CD4-positive, alpha-beta T cell (primary cell): ENCODE results near the gene MTCL1. TPM values are rescaled to one million over a fixed set of nuclear protein-coding genes. Genes with fewer than 3 reads are reported as not detected.

Experiments used
- ATAC-seq: fragments of 200-7000 bp; cut with Tn5 transposase; one replicate; pipeline ENCODE4 v1.10.0; 2022; ENCODE audit warnings: mild to moderate bottlenecking; ENCODE audit not compliant: poor library complexity
- CTCF ChIA-PET: fragments of 350-600 bp; sonication (Branson Sonifier 250); formaldehyde crosslinking; loops from one replicate; lab custom pipeline; 2021; ENCODE audit warnings: antibody characterized with exemption, inconsistent platforms; lab: Charles Lee
- POLR2A ChIA-PET: fragments of 350-600 bp; sonication (Branson Sonifier 250); formaldehyde crosslinking; loops from one replicate; lab custom pipeline; 2021; ENCODE audit warnings: antibody characterized with exemption, inconsistent platforms; lab: Charles Lee
- DNase-seq, 14 experiments: peaks; one replicate each; pipeline ENCODE4 v3.0.0-alpha.2; 2013 to 2020; ENCODE audit warnings: mixed read lengths in 2 of 14
- H3K27ac ChIP-seq, 2 donors: one replicate each; pipeline versions ENCODE4 v1.5.1 to v1.7.0; 2013; ENCODE audit warnings: low read length in 2 of 2, low read depth in 1 of 2, mild to moderate bottlenecking in 1 of 2
- H3K27me3 ChIP-seq, 2 experiments: 1 replicate in 1 of 2; 2 replicates in 1 of 2; pipeline versions ENCODE4 v1.6.1 to v1.7.0; 2013; ENCODE audit warnings: low read length in 2 of 2, control low read depth in 1 of 2, mild to moderate bottlenecking in 1 of 2, moderate library complexity in 1 of 2; ENCODE audit not compliant: insufficient read depth in 2 of 2, control insufficient read depth in 1 of 2
- H3K36me3 ChIP-seq: one replicate; pipeline ENCODE4 v1.6.1; 2013; ENCODE audit warnings: low read length, control low read depth; ENCODE audit not compliant: insufficient read depth
- H3K4me1 ChIP-seq: one replicate; pipeline ENCODE4 v1.6.1; 2013; ENCODE audit warnings: low read length, control low read depth; ENCODE audit not compliant: insufficient read depth
- H3K4me3 ChIP-seq: one replicate; pipeline ENCODE4 v1.5.1; 2013; ENCODE audit warnings: mild to moderate bottlenecking, low read length, moderate library complexity
- H3K9me3 ChIP-seq, 2 experiments: 1 replicate in 1 of 2; 2 replicates in 1 of 2; pipeline versions ENCODE4 v1.6.1 to v1.7.0; 2013; ENCODE audit warnings: low read length in 2 of 2, mild to moderate bottlenecking in 2 of 2, control low read depth in 1 of 2, moderate library complexity in 1 of 2; ENCODE audit not compliant: control insufficient read depth in 1 of 2, insufficient read depth in 1 of 2
- H3K27ac Mint-ChIP-seq: one replicate; pipeline ENCODE4 v1.8.0; 2020; ENCODE audit warnings: mixed read lengths
- H3K27me3 Mint-ChIP-seq: one replicate; pipeline ENCODE4 v1.8.0; 2021; ENCODE audit warnings: mixed read lengths
- H3K36me3 Mint-ChIP-seq: one replicate; pipeline ENCODE4 v1.8.0; 2021; ENCODE audit warnings: low read depth, mixed read lengths
- H3K4me1 Mint-ChIP-seq: one replicate; pipeline ENCODE4 v1.8.0; 2021; ENCODE audit warnings: low read depth, mixed read lengths
- H3K4me3 Mint-ChIP-seq: one replicate; pipeline ENCODE4 v1.8.0; 2020; ENCODE audit warnings: mild to moderate bottlenecking, mixed read lengths
- H3K9me3 Mint-ChIP-seq: one replicate; pipeline ENCODE4 v1.8.0; 2020; ENCODE audit warnings: mixed read lengths
- intact Hi-C, 2 experiments: fragments of 100-400 bp; cut with DNase I in 1 of 2; cut with micrococcal nuclease in 1 of 2; formaldehyde crosslinking; loops; one replicate each; pipeline versions ENCODE4 v1.15.1 to v1.9.0; 2023 to 2025; cut with DNase I, micrococcal nuclease
- total RNA-seq, 174 experiments: library from RNA in 2 of 174; stranded (reverse) in 2 of 174; gene quantifications; one replicate each; pipeline ENCODE4 v1.2.3 and lab custom pipeline; 2021 to 2026
- TF ChIP-seq, protein P1 (sequence below): fragments of 200-600 bp; IDR thresholded peaks from one replicate; pipeline ENCODE4 v1.8.0; 2022; ENCODE audit warnings: antibody characterized with exemption, mild to moderate bottlenecking

The MTCL1 gene
- total RNA-seq, 2 experiments from 2014 or later: 0.11 to 0.55 TPM

- no peak overlapping the region for H3K4me3 Mint-ChIP-seq
- H3K27me3 Mint-ChIP-seq: peaks cover 11% of the 10 kb centered on the region
- TF ChIP-seq, protein P1, sequence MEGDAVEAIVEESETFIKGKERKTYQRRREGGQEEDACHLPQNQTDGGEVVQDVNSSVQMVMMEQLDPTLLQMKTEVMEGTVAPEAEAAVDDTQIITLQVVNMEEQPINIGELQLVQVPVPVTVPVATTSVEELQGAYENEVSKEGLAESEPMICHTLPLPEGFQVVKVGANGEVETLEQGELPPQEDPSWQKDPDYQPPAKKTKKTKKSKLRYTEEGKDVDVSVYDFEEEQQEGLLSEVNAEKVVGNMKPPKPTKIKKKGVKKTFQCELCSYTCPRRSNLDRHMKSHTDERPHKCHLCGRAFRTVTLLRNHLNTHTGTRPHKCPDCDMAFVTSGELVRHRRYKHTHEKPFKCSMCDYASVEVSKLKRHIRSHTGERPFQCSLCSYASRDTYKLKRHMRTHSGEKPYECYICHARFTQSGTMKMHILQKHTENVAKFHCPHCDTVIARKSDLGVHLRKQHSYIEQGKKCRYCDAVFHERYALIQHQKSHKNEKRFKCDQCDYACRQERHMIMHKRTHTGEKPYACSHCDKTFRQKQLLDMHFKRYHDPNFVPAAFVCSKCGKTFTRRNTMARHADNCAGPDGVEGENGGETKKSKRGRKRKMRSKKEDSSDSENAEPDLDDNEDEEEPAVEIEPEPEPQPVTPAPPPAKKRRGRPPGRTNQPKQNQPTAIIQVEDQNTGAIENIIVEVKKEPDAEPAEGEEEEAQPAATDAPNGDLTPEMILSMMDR: no peak
- Histone ChIP-seq H3K4me1 (no peaks in the 10 kb centered on the region), H3K27ac (no peak overlapping the region), H3K4me3 (no peak overlapping the region), H3K27me3 (no peaks in the 10 kb centered on the region), H3K9me3 (peaks cover 0 to 8% of the 10 kb centered on the region in 2 experiments), H3K36me3 (no peaks in the 10 kb centered on the region)
- no peaks in the 10 kb centered on the region for H3K4me1 Mint-ChIP-seq
- DNase-seq (no peak), ATAC-seq (no peak)
- no peaks in the 10 kb centered on the region for H3K36me3 Mint-ChIP-seq
- intact Hi-C loops: no loop called here
- ChIA-PET POLR2A (no interaction called here), CTCF (no interaction called here)
- no peak overlapping the region for H3K27ac Mint-ChIP-seq
- no peaks in the 10 kb centered on the region for H3K9me3 Mint-ChIP-seq
Observed at GRCh38 chr18:8854550-8854949, 149.2 kb downstream of the MTCL1 start.

- no peaks in the 10 kb centered on the region for H3K27me3 ChIP-seq
- H3K9me3 ChIP-seq: peaks cover 0 to 8% of the 10 kb centered on the region in 2 experiments
- H3K36me3 ChIP-seq: no peaks in the 10 kb centered on the region
Observed at GRCh38 chr18:8854962-8855361, 149.6 kb downstream of the MTCL1 start.

DNA sequence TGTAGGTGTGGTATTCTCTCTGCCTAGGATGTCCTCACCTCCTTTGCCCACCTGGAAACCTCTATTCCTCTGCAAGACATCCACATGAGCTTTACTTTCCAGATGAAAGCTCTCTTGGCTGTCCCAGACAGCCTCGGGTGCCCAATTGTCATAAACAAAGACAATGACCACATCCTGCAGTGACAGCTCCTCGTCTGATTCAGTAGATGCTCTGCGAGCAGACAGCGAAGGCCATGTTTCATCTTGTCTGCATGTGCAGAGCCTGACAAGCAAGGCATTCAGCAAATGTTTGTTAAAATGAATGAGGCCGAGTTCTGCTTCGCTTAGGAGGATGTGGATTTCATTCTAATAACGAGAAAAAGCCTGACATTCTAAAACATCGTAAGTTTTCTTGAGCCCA is 150.9 kb downstream of the MTCL1 start:
- Mint-ChIP-seq H3K4me1 (no peaks in the 10 kb centered on the region), H3K27me3 (peaks cover 11% of the 10 kb centered on the region), H3K27ac (no peak overlapping the region), H3K36me3 (no peaks in the 10 kb centered on the region), H3K9me3 (no peaks in the 10 kb centered on the region), H3K4me3 (no peak overlapping the region)
- Histone ChIP-seq H3K9me3 (peaks cover 0 to 8% of the 10 kb centered on the region in 2 experiments), H3K27ac (no peak overlapping the region), H3K4me1 (no peaks in the 10 kb centered on the region), H3K27me3 (no peaks in the 10 kb centered on the region), H3K36me3 (no peaks in the 10 kb centered on the region), H3K4me3 (no peak overlapping the region)
- no peak for ATAC-seq
- no peak for DNase-seq
- CTCF ChIA-PET: no interaction called here
- TF ChIP-seq, protein P1: no peak
- POLR2A ChIA-PET: no interaction called here
- intact Hi-C loops: no loop called here

More at GRCh38 chr18:8854962-8855361, 149.6 kb downstream of the MTCL1 start:
- H3K4me1 Mint-ChIP-seq: no peaks in the 10 kb centered on the region
- ChIA-PET POLR2A (no interaction called here), CTCF (no interaction called here)
- no peak for ATAC-seq
- TF ChIP-seq, protein P1: no peak
- no peak overlapping the region for H3K4me3 ChIP-seq
- intact Hi-C loops: no loop called here
- H3K27ac Mint-ChIP-seq: no peak overlapping the region
- DNase-seq: no peak
- H3K9me3 Mint-ChIP-seq: no peaks in the 10 kb centered on the region
- peaks cover 11% of the 10 kb centered on the region for H3K27me3 Mint-ChIP-seq
- H3K4me3 Mint-ChIP-seq: no peak overlapping the region
- H3K4me1 ChIP-seq: no peaks in the 10 kb centered on the region
- no peaks in the 10 kb centered on the region for H3K36me3 Mint-ChIP-seq
- no peak overlapping the region for H3K27ac ChIP-seq
